WERI-Rb-1 (cell line): Measurements from ENCODE around the gene SEMA3G.

ENCODE experiments used
- DNase-seq: peaks from one replicate; pipeline ENCODE4 v3.0.0-alpha.2; 2020
- H3K27ac ChIP-seq: fragments of 250-450 bp; sonication (Bioruptor Pico); 2 replicates; pipeline ENCODE4 v1.5.1; 2020; ENCODE audit warnings: mild to moderate bottlenecking, moderate library complexity
- H3K27me3 ChIP-seq: fragments of 250-450 bp; sonication (Bioruptor Pico); 2 replicates; pipeline ENCODE4 v1.5.1; 2021; ENCODE audit warnings: mild to moderate bottlenecking, low read depth, moderate library complexity; ENCODE audit not compliant: insufficient read depth, severe bottlenecking
- H3K36me3 ChIP-seq: fragments of 250-450 bp; sonication (Bioruptor Pico); 2 replicates; pipeline ENCODE4 v1.5.1; 2020; ENCODE audit warnings: mild to moderate bottlenecking, moderate library complexity
- H3K4me3 ChIP-seq: 2 replicates; pipeline ENCODE4 v1.5.1; 2011; ENCODE audit warnings: low read depth, mild to moderate bottlenecking, control low read depth, low read length
- H3K9me3 ChIP-seq: fragments of 250-450 bp; sonication (Bioruptor Pico); 2 replicates; pipeline ENCODE4 v1.5.1; 2021; ENCODE audit warnings: mild to moderate bottlenecking, moderate library complexity; ENCODE audit not compliant: severe bottlenecking
- TF ChIP-seq, protein P1 (sequence below): IDR thresholded peaks from 2 replicates; pipeline ENCODE4 v1.5.1; 2011; ENCODE audit warnings: low read depth, mild to moderate bottlenecking, control low read depth, inconsistent platforms, low read length

Gene SEMA3G

DNA sequence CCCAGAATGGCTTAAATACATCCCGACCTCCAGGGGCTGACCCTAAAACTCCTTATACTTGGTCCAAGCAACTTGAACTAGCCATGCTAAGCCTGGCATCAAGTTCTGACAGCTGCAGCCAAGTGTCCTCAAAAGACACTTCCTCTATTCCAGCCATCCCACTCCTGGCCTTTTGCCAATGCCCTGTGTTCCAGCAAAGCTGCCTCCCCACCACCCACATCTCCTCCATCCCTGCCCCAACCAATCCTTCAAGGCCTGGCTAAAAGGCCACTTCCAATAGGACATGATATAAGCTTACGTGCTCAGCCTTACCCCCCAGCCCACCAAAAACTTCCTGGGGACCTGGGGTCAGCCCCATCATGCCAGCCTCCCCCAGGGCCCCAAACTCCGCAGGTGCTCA lies 40.9 kb downstream of the SEMA3G start:
- peaks cover 87% of the 10 kb centered on the region for H3K36me3 ChIP-seq
- TF ChIP-seq, protein P1, sequence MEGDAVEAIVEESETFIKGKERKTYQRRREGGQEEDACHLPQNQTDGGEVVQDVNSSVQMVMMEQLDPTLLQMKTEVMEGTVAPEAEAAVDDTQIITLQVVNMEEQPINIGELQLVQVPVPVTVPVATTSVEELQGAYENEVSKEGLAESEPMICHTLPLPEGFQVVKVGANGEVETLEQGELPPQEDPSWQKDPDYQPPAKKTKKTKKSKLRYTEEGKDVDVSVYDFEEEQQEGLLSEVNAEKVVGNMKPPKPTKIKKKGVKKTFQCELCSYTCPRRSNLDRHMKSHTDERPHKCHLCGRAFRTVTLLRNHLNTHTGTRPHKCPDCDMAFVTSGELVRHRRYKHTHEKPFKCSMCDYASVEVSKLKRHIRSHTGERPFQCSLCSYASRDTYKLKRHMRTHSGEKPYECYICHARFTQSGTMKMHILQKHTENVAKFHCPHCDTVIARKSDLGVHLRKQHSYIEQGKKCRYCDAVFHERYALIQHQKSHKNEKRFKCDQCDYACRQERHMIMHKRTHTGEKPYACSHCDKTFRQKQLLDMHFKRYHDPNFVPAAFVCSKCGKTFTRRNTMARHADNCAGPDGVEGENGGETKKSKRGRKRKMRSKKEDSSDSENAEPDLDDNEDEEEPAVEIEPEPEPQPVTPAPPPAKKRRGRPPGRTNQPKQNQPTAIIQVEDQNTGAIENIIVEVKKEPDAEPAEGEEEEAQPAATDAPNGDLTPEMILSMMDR: no peak
- DNase-seq: no peak

DNA sequence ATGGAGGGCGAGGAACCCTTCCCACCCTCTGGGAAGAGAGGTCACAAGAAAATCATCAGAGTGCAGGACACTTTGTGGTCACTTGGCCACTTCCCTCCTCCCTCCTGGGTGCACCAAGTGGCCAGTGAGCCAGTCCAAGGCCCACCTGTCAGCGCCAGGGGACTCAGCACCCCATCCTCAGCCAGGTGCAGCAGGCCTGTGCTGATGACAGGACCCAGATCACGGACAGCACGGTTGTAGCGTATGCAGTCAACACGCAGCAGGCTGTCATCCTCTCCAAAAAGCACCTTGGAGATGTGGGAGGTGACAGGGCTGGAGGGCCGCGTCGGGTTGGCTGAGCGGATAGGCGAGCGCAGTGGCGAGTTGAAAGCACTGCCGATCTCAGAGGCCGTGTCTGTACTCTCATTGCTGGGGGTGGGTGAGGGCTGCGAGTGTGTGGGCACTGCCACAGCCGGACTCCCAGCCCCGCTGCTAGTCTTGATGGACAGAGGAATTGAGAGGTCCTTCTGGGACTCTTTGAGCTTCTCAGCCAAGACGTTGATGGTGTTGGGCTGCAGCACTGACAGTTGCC lies 41.5 kb downstream of the SEMA3G start:
- Histone ChIP-seq H3K9me3 (no peaks in the 10 kb centered on the region), H3K36me3 (peaks cover 82% of the 10 kb centered on the region), H3K4me3 (no peak overlapping the region), H3K27ac (no peak overlapping the region), H3K27me3 (no peaks in the 10 kb centered on the region)
- no peak for DNase-seq
- TF ChIP-seq, protein P1: no peak

More for the DNA sequence above, 40.9 kb downstream of the SEMA3G start:
- no peaks in the 10 kb centered on the region for H3K27me3 ChIP-seq
- H3K27ac ChIP-seq: no peak overlapping the region
- no peaks in the 10 kb centered on the region for H3K9me3 ChIP-seq
- no peak overlapping the region for H3K4me3 ChIP-seq

DNA sequence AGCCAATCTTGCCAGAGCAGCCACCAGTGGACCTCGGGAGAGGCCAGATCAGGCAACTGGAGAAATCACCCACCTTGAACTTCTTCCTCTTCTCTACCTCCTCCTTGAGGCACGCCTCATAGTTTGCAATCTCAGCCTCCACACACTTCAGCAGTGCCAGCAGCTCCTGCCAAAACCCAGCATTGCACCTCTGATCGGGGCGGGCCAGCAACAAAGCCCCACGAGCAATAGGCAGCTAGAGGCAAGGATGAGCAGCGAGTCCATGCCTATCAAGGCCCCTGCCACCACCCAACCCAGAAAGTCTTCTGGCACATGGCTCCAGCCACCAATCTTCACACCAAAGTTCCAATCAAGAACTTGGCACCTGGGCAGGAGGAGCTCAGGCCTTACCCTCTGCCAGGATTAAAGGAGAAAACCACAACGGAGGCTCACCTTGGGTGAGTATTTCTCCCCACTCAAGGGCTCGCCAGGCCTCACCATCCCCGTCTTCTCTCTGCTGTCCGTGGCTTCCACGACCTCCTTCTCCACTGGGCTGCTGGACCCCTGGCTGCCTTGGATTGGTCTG lies 42.1 kb downstream of the SEMA3G start:
- Histone ChIP-seq H3K4me3 (no peak overlapping the region), H3K36me3 (peaks cover 76% of the 10 kb centered on the region), H3K9me3 (no peaks in the 10 kb centered on the region), H3K27ac (no peak overlapping the region), H3K27me3 (no peaks in the 10 kb centered on the region)
- DNase-seq: no peak
- TF ChIP-seq, protein P1: no peak

DNA sequence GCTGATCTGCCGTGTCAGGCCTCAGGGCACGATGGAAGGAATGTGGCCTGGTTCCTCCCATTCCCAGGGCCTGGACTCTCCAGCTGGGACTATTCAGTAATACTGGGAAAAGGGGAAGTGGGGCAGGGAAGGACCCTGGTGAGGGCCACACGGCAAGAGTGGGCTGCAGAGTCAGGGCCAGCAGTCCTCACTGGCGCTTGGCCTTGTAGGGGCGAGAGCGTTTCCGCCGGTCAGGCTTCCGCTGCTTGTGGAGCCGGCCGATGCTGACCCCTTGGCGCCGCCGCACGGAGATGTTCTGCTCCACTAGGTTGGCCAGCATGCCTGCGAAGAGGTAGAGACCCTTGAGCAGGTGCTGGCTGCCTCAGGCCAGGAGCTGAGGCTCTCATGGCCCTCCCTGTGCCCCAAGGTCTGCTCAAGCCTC lies 42.8 kb downstream of the SEMA3G start:
- Histone ChIP-seq H3K4me3 (no peak overlapping the region), H3K9me3 (no peaks in the 10 kb centered on the region), H3K27ac (no peak overlapping the region), H3K27me3 (no peaks in the 10 kb centered on the region), H3K36me3 (peaks cover 69% of the 10 kb centered on the region)
- DNase-seq: no peak
- TF ChIP-seq, protein P1: no peak

DNA sequence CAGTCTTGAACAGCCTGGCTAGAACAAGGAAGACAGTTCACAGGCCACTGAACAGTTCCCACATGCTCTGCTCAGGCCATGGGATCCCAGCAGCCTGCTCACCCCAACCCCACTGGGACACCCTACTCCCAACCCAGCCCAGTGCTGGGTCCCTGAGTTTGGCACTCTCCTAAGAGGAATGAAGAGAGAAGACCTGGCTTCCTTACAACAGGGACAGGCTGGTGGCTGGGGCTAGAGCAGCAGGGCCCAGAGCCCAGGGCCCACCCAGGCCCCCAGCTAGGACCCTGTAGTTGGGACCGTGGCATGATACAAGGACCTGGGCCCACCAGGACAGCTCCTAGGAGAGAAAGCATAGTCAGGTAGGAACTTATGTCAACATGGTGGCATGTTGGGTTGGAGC lies 43.4 kb downstream of the SEMA3G start:
- H3K36me3 ChIP-seq: peaks cover 64% of the 10 kb centered on the region
- no peak for DNase-seq
- TF ChIP-seq, protein P1: no peak

DNA sequence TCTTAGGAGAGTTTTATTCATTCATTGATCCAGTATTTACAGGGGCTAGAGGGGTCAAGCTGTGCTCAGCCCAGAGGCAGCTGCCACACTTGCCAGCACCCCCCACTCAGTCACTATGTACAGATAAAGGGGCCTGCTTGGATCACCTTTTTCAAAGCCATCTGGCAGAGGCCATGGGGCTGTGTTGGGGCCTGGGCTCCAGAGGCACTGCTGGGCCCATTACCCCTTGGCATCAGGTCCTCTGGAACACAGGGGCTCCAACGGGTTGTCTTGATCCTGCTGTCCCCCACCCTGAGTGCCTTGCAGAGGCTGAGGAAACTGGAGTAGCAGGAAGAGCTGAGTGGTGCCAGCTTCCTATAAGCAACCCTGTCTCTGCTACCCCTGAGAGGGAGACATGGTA lies 43.9 kb downstream of the SEMA3G start:
- Histone ChIP-seq H3K27ac (peak overlapping the region; percentile 69), H3K36me3 (peaks cover 58% of the 10 kb centered on the region), H3K4me3 (no peak overlapping the region), H3K27me3 (no peaks in the 10 kb centered on the region), H3K9me3 (no peaks in the 10 kb centered on the region)
- TF ChIP-seq, protein P1: no peak
- DNase-seq: peak; percentile 32

More for the DNA sequence above, 43.4 kb downstream of the SEMA3G start:
- H3K4me3 ChIP-seq: no peak overlapping the region
- H3K27ac ChIP-seq: peak overlapping the region; percentile 69
- H3K9me3 ChIP-seq: no peaks in the 10 kb centered on the region
- no peaks in the 10 kb centered on the region for H3K27me3 ChIP-seq
